ENCODE results near the gene ZFAND5. TPM values are rescaled to one million over a fixed set of nuclear protein-coding genes. Genes with fewer than 3 reads are reported as not detected.

ZFAND5 gene
- total and polyA plus RNA-seq, 2 of the 13 experiments (the other 11 are each of a cell fraction or from before 2014, with no cell fraction given), result 53.4 to 60.2 TPM

GRCh38 chr9:72363236-72363635, 1.8 kb downstream of the ZFAND5 start:
- no peak overlapping the region for H2AFZ ChIP-seq (ENCODE audit: low read length)
- peaks cover 71% of the 10 kb centered on the region for H3K4me1 ChIP-seq (ENCODE audit: insufficient read depth, low read length)
- peaks cover 12 to 23% of the 10 kb centered on the region in 2 experiments for H3K36me3 ChIP-seq (replicated peaks in 1 of 2; ENCODE audit: control insufficient read depth in 1 of 2, insufficient read depth in 2 of 2, low read length in 2 of 2)
- H3K79me2 ChIP-seq (ENCODE audit: insufficient read depth, low read length), result peaks cover 61% of the 10 kb centered on the region
- peak overlapping the region; percentile 97 for H3K9ac ChIP-seq (ENCODE audit: insufficient read depth, low read depth, low read length)
- no peak for ATAC-seq
- no peaks in the 10 kb centered on the region; a peak in 1 of 5 replicates for H3K27me3 ChIP-seq (ENCODE audit: control insufficient read depth in 1 of 2, insufficient read depth in 2 of 2, low read length in 2 of 2)
- H3K4me2 ChIP-seq (ENCODE audit: low read depth, low read length), result peak overlapping the region; percentile 83
- no peaks in the 10 kb centered on the region for H3K9me3 ChIP-seq (ENCODE audit: low read length)
- no peak for FAIRE-seq
- H3K4me3 ChIP-seq (replicated peaks in 1 of 3; ENCODE audit: insufficient read depth in 1 of 3, low read depth in 2 of 3, low read length in 3 of 3), result peak overlapping the region; percentile 81 to 97 (median 95); a peak in 5 of 6 replicates
- intact Hi-C loops (cut with micrococcal nuclease; ENCODE audit: unreplicated experiment) (loop anchor here (5.0 kb wide), 1 partner anchor 451 kb away; the partner anchor contains the start of genes ABHD17B and C9orf85), in situ Hi-C loops (cut with HindIII; ENCODE audit: extremely low pct_ligation_motif_present, low pct_unique_long_range_greater_than_20kb) (loop anchor here (10.0 kb wide), 1 partner anchor 472 kb away; no protein-coding TSS in a partner anchor)
- DNase-seq (ENCODE audit: low spot score), result no peak
- ChIA-PET CTCF (ENCODE audit: low intra/inter-chr PET ratio, low total read pairs) (no interaction called here), POLR2A (interaction anchor here (0.7 to 2.1 kb wide), 7 partner anchors 11 to 1942 kb away, joined by 3 to 11 read pairs (median 4); partner anchors contain the start of genes ABHD17B and C9orf85)
- H3K27ac ChIP-seq (ENCODE audit: extremely low read length, insufficient read depth, low read length), result peak overlapping the region; percentile 99
- BruUV-seq (replicated peaks), result no TSS peak
- 6% methylated on average over 2 of the region's 2 CpGs for WGBS (ENCODE audit: low lambda C conversion rate)
- peaks cover 45% of the 10 kb centered on the region for H4K20me1 ChIP-seq (ENCODE audit: insufficient read depth, low read length)
- TF ChIP-seq ZNF766 (CRISPR knock-in tag; IDR thresholded peaks at IDR 0.05; ENCODE audit: borderline replicate concordance) (no peak), SIN3B (IDR thresholded peaks at IDR 0.05; ENCODE audit: low read length) (no peak), SRSF1 (optimal IDR thresholded peaks at IDR 0.05; ENCODE audit: low read depth, low read length) (no peak), ZNF687 (CRISPR knock-in tag; IDR thresholded peaks at IDR 0.05) (no peak), RERE (CRISPR knock-in tag; IDR thresholded peaks at IDR 0.05; ENCODE audit: low read depth) (no peak), KLF13 (CRISPR knock-in tag; IDR thresholded peaks at IDR 0.05) (no peak), EHMT2 (IDR thresholded peaks at IDR 0.05; ENCODE audit: borderline replicate concordance, low read depth, low read length) (no peak), ZNF34 (CRISPR knock-in tag; IDR thresholded peaks at IDR 0.05; ENCODE audit: borderline replicate concordance) (no peak), MBD4 (IDR thresholded peaks at IDR 0.05; ENCODE audit: borderline replicate concordance, low read length) (no peak), ZFP36 (IDR thresholded peaks at IDR 0.05; ENCODE audit: borderline replicate concordance, low read depth, low read length, partially characterized antibody) (no peak), HNRNPL (IDR thresholded peaks at IDR 0.05; ENCODE audit: low read depth, low read length) (no peak), SKI (IDR thresholded peaks at IDR 0.05; ENCODE audit: partially characterized antibody) (no peak), TP53 (CRISPR knock-in tag; conservative IDR thresholded peaks at IDR 0.05) (no peak), KDM2A (CRISPR knock-in tag; IDR thresholded peaks at IDR 0.05; ENCODE audit: borderline replicate concordance, low read depth) (no peak)

All from HepG2 (cell line).